HG03108 (cell line): ENCODE data around the gene PRKRIP1.
A peak's percentile ranks its signal among the peaks of the same experiment; 100 is the strongest.
"Not testable (repeated sequence)": the region's sequence is repeated elsewhere in the genome, so short reads cannot be mapped to it uniquely, and the experiment has no call there.

ENCODE experiments used
- ATAC-seq: cut with Tn5 transposase; IDR thresholded peaks from one replicate; pipeline ENCODE4 v1.9.1; 2021; ENCODE audit warnings: moderate library complexity; ENCODE audit not compliant: unreplicated experiment

The PRKRIP1 gene

DNA sequence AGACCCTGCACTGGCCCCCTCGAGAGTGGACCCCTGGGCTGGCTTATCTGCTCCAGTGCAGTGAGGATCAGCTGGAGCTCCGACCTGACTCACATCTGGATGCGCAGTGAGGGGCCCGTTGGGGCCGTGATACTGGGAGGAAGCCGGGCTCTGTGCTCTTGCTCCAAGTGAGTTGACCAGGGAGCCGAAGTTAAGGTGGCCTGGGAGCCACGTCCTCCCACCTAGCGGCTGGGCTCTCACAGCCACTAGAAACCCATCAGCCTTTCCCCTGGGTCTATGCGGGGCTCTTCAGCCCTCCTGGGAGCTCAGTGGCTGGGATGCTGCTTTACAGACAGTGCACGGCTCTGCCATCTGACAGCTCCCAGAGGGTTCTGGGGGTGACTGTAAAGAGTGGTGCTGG, 59.4 kb downstream of the PRKRIP1 start:
- no peak for ATAC-seq

DNA sequence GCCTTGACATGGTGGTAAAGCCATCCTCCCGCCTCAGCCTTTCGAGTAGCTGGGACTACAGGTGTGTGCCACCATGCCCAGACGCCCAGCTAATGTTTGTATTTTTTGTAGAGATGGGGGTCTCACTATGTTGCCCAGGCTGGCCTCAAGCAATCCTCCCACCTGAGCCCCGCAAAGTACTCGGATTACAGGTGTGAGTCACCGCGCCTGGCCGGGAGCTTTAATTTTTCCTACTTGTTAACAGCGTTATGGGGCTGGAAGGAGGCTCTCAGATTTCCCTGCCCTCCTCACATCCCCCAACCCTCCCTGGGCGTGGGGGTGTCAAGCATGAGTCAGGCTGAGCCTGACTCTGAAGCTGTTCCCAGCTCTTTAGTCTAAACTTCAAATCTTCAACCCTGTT, 60.2 kb downstream of the PRKRIP1 start:
- ATAC-seq: no peak

DNA sequence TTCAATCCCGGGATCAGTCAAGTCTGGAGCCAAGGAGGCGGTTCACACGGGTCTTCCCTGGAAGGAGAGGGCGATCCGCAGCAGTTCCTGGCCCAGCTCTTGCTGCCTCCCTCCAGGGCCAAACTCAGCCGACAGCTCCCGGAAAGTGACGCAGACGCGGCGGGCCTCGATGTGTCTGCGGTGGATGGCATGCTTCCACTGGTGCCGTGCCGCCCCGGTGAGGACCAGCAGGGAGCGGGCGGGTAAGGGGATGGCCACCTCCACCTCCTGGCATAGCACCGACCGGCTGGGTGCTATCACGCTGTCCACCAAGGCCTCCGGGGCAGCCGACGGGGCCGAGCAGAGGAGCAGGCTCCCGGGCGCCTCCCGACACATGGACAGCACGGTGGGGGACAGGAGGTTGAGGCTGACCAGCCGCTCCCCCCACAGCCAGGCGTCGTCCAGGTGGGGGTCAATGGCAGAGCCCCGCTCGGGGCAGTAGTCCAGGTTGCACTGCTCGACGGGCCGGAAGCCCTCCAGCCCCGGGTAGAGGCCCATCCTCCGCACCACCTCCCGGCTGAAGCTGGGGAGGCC, 61.3 kb downstream of the PRKRIP1 start:
- no peak for ATAC-seq

DNA sequence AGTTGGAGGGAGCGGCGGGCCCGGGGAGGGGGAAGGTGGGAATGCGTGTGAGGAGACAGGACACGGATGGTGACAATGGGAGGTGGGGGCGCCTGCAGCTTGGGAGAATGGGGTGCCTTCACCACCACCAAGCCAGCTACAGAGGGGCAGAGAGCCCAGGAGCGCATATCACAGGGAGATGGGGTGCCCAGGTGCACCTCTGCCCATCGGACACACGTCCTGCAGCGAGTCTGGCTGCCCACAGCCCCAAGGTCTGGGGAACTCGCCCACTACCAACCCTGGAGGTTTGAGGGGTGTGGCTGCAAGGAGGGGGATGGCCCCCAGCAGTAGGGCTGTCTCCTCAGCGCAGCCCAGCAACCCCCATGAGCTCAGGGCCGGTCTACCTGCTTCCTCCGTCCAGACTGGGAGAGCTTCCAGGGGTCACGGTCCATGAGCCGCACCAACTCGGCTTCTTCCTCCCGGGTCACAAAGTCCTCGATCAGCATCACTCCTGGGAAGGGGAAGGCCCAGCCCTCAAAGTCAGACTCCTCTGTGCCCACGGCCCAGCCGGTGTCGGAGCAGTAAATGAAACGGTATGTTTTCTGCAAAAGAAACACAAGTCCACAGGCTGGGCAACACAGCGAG, 63.2 kb downstream of the PRKRIP1 start:
- no peak for ATAC-seq

DNA sequence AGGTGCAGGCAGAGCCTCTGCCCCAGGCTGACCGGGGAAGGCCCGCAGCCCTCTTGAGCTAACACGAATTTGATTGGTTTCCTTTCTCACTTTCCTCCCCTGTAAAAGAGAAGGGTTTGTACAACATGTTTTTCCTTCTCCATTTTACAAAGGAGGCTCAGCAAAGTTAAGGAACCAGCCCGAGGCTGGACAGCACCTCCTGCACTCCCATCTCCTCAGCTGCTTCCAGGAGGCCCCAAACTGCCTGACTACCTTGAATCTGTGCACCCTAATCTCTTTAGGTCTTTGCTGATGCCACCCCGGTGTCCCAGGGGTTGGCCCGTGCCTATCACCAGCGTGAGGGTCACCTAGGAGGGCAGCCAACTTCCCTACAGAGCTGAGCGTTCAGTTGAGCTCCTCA, 64.3 kb downstream of the PRKRIP1 start:
- ATAC-seq: no peak

DNA sequence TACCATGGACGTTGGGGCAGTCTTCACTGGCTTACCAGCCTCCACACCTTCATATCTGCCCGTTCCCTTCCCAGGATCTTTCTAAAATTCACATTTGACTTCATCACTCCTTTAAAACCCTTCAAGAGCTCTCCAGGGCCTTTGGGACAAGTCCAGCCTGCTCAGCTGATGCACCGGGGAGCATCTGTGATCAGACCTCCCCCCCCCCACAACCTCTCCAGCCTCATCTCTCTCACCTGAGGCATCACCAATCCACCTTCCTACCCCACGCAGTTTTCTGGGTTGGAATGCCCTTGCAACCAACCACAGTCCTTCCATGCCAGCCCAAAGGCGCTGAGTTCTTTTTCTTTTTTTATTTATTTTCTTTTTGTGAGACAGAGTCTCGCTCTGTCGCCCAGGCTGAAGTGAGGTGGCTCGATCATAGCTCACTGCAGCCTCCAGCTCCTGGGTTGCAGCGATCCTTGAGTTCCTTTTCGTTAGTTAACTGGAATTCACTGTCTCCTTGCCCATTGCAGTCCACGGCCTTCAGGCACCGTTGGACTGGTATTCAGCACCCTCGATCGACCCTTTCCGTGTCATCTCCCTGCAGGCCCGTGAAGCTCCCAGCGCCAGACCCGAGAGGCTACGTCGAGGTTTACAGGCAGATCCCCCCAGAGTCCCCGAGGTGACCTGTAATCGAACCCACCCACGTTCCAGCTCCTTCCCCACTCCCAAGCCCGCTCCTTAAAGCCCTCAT, 67.8 kb downstream of the PRKRIP1 start:
- ATAC-seq: no peak

DNA sequence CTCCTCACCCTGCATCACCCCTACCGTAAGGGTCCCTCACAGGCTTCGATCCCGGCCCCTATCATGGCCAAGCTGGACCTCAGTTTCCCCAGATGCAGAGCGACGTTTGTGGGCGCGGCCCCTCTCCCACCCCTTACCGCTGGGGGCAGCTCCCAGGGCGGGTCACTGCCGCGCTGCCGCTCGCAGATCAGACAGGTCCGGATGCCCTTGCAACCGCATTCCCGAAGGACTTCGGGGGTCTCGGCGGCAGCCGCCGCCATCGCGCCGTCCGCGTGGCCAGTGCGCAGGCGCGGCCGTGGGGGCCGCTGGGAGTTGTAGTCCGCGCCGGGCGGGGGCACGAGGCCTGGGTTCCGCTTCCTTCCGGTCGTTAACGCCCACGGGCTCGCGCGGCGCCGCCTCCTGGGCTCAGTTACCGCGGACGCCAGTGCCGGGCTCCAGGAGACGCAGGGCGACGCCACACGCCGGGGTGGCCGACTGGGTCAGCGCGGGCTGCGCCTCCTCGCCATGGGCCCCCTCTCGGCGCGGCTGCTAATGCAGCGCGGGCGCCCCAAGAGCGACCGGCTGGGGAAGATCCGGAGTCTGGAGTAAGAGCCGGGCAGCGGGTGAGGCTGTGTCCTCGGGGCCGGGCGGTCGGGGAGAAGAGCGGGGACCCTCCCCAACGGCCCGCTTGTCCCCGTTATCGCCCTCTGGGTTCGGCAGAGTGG, 68.6 kb downstream of the PRKRIP1 start, which contains the start of the genes ALKBH4 and LRWD1:
TSS of gene ALKBH4 (minus strand) at position 287 of the 704 bp plus-strand sequence. CDS start at position 260, 27 bp downstream.
TSS of gene LRWD1 (plus strand) at position 408 of the 704 bp plus-strand sequence. CDS start at position 505, 97 bp downstream.
- ATAC-seq: peak; percentile 90

DNA sequence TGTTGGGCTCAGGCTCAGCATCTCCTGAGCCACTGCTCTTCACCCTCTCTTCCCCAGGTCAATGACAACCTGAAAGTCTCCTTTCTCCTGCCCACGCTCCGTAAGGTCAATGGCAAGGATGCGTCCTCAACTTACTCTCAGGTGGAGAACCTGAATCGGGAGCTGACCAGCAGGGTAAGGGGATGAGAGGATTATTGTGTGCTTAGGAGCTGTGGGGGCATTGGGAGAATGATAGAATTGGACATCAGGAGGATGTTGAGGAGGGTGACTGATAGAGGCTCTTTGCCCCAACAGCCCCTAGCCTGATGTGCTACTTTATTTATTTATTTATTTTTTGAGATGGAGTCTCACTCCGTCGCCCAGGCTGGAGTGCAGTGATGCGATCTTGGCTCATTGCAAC, 69.9 kb downstream of the PRKRIP1 start:
- ATAC-seq: no peak

DNA sequence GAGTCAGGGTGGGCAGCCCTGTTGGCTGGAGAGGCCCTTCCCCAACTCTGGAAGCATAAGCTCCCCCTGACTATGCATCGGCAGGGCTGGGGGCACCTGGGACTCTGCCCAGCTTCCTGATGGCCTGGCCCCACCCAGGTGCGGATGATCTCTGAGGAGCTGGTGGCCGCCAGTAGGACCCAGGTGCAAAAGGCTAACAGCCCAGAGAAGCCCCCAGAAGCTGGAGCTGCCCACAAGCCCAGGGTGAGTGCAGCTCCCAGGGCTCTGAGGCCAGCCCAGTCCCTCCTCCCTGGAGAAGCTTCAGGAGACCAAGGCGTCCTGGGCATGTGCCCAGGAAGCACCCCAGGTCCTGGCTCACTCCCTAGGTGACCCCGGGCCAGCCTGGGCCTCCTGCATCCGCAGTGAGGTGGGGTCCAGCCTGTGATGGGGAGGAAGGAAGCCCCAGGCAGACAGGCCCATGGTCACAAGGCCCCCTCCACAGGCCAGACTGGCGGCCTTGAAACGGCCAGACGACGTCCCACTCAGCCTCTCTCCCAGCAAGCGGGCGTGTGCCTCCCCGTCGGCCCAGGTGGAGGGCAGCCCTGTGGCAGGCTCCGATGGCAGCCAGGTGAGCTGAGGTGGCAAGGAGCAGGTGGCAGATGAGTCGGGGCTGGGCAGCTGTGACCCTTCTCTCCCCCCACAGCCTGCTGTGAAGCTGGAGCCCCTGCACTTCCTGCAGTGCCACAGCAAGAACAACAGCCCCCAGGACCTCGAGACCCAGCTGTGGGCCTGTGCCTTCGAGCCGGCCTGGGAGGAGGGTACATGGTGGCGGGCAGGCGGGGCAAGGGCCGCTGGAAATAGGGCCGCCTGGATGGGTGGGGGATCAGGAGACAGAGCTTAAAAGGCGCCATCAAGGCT, 71.7 kb downstream of the PRKRIP1 start:
- no peak for ATAC-seq

DNA sequence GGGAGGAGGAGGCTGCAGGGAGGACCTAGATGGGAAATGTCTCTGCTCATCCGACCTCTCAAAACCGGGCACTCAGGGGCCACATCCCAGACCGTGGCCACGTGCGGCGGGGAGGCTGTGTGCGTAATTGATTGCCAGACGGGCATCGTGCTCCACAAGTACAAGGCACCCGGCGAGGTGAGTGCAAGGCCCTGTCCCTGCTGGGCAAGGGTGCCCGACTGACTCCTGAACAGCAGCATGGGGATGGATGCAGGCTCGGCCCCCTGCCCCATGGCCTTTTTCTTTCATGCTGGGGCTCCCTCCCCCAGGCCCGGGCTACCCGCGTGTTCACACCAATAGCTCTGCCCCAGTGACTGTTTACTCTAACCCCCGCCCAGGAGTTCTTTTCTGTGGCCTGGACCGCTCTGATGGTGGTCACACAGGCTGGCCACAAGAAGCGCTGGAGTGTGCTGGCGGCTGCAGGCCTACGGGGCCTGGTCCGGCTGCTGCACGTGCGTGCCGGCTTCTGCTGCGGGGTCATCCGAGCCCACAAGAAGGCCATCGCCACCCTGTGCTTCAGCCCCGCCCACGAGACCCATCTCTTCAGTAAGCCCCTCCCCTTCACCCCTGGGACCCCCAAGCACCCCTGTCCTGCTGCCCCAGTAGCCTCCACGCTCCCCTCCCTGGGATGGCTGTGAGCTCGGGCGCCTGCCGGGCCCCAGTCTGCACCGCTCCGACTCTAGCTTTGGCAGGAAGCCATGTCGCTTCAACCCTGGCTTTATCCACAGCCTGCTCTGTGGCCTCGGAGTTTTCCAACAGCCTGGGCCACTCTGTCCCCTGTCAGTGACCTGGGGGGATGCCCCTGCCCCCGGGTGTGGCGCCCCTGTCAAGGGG, 72.6 kb downstream of the PRKRIP1 start:
- ATAC-seq: no peak

DNA sequence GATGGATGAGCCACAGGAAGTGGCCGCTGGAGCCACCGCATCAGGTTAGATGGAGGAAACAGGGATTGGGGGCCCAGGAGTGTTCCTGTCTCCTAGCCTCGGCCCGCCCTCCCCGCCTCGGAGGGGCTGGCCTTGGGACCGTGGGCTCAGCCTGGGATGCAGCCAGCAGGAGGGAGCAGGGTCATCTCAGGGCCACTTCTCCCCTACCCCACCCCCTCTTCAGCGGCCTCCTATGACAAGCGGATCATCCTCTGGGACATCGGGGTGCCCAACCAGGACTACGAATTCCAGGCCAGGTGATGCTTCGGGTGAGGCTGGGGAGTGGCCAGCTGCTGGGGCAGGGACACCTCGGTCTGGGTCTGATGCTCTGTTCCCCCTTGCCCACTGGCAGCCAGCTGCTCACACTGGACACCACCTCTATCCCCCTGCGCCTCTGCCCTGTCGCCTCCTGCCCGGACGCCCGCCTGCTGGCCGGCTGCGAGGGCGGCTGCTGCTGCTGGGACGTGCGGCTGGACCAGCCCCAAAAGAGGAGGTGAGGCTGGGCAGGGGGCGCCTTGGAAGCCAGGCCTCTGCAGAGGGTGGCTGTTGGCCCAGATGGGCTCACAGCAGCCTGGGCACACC, 73.3 kb downstream of the PRKRIP1 start:
- ATAC-seq: no peak

DNA sequence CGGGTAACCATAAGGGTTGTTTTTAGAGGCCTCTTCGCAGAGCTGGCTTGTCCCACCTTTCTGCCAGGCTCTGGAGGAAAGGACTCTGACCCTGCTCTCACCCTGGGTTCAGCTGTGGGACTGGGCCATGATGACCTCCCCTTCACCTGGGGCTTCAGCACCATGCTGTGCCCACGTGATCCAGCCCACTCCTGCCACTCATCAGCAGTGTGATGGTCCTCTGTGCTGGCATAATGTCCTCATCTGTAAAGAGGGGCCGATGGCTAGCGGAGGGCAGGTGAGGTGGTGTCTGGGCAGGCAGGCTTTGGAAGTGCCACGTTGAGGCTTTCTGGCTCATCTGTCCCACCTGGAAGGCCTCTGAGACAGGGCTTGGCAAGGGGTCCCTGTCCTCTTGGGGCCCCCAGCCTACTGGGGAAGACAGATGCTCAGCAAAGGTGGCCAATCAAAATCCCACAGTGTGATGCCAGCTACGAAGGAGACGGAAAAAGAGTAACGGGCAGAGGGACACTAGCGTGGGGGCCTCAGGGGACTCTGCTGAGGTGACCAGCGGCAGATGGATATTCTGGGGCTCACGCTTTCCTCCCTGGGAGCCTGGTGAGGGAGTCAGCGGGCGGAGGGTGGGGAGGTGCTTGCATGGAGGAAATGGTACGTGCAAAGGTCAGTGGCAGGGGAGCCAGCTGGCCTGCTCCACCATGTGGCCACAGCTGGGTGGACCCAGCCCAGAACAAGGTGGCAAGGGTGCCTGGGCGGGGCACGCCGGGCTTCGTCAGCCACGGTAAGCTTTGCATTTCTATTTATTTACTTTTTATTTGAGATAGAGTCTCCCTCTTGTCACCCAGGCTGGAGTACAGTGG, 74.0 kb downstream of the PRKRIP1 start:
- ATAC-seq: no peak

DNA sequence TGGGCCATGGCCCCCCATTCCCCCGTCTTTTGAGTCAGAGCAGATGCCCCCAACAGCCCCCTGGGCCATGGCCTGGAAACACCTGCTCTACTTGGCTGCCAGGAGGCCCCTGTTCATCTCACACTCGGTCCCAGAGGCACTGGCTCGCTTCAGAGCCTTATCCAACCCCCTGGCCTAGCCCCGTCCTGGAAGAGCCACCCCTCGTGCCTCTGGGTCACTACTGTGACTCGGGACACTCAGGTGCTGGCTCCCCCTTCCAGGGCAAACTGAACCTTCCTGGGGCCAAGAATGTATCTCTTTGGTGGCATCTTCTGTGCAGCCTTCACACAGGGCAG, 75.6 kb downstream of the PRKRIP1 start:
- ATAC-seq: no peak

DNA sequence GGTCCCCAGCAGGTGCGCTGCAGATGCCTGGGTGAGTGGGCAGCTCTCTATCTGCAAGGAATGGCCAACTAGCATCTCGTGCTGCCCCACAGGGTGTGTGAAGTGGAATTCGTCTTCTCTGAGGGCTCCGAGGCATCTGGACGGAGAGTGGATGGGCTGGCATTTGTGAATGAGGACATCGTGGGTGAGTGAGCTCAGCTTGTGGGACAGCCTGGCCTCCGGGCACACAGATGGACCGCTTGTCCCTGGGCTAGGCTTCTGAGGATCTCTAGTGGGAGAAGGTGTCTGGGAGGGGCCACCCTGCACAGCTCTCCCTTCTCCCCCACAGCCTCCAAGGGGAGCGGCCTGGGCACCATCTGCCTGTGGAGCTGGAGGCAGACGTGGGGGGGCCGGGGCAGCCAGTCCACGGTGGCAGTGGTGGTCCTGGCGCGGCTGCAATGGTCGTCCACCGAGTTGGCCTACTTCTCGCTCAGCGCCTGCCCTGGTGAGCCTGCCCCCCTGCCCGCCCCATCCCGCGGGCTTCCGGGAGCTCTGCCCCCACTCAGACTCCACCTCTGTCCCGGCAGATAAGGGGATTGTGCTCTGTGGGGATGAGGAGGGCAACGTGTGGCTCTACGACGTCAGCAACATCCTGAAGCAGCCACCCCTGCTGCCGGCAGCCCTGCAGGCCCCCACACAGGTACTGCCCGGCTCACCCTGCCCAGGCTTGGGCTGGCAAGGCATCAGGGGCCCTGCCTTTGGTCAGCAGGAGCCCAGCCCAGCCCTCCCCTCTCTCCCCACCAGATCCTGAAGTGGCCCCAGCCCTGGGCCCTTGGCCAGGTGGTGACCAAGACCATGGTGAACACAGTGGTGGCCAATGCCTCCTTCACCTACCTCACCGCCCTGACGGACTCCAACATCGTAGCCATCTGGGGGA, 76.2 kb downstream of the PRKRIP1 start:
- no peak for ATAC-seq

DNA sequence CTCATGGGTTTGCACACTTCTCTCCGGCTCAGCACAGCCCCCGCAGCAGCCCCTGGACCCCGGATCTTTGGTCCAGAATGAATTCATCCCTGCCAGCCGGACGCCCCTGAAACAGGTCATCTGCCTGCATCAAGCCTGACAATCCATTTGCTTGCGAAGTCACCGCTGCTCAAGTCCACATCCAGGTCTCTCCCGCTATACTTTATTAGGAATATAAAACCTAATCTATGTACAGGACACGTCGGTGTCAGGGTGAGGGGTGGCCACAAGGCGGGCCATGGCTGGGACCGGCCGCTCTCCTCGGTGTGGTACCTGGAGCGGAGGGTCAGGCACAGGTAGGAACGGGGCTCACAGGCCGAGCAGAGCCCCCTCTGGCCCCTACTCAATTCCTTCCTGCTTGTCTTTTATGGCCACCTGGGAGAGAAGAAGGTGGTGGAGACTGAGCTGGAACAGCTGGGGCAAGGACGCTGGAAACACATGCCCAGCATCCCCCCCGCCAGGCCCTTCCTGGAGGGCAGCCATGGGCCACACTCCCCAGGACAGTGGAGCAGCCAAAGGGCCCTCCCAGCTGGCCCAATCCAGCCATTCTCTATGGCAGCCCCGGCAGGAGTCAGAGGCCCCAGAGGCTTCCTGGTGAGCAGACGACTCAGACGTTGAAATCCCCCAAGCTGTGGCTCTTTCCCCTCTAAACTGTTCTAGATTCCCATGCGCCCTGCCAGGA, 77.3 kb downstream of the PRKRIP1 start:
- no peak for ATAC-seq

DNA sequence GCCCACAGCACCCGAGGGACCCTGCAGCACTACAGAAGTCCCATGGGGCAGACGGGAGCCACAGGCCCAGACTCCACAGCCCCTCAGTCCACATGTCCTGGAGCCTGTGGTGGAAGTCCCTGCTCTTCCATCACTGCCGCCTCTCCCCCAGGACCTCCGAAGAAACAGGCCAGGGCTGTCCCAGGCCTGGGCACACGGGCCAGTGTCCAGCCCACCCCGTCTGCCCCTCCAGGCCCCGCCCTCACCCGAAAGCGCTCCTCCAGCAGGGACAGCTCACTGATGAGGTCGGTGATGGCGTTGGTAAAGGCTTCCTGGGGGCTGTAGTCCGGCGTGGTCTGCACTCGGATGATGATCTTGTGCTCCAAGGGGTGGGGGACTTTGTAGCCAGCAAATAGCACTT, 78.0 kb downstream of the PRKRIP1 start:
- not testable (repeated sequence) for ATAC-seq
